Stimulated activated CD8-positive, alpha-beta memory T cell treated with anti-CD3 and anti-CD28 coated beads, Interleukin-7, amount 100 ng/mL, for 4 hours (primary cell): ENCODE measurements around the gene MYRFL.
"Not testable (repeated sequence)": the region's sequence is repeated elsewhere in the genome, so short reads cannot be mapped to it uniquely, and the experiment has no call there.

Experiments used
- DNase-seq, 2 donors: peaks; one replicate each; pipeline ENCODE4 v3.0.0-alpha.2; 2020; ENCODE audit warnings: low read depth in 2 of 2

Gene MYRFL

GRCh38 chr12:69843608-69844007 is 18.6 kb downstream of the MYRFL start:
- no peak for DNase-seq

DNA sequence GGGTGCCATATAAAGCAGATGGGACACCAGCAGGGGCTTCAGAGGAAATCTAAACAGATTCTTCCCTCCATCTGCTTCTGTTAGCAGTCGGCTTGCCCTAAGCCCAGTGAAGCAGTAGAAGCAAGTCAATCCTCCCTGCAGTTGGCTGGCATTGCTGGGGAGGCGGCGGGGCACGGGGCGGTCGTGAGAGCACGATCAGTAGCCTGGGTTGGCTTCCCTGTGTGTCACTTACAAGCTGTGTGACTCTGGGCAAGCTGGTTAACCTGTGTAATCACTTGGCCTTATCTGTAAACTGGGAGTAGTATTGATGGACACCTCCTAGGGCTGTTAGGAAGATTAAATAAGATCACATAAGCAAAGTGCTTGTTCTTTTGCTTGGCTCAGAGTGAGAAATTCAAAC is 19.4 kb downstream of the MYRFL start:
- DNase-seq: no peak

DNA sequence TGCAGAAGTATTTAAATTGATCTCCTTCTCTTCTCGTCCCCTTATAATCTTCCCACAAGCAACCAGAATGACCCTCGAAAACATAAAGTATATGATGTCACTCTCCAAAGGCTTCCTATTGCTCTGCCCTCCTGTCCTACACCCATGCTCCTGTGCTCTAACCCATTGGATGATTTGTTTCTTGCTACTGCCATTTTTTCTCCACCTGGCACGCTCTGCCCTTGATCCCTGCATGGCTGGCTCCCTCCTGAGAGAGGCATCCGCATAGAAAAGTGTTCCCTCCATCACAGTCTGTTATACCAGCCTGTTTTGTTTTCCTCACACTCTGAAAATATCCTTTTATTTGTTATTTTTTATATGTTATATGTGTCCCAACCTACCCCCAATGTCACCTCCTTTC is 19.8 kb downstream of the MYRFL start:
- no peak for DNase-seq

- DNase-seq: no peak
These were observed 21.9 kb downstream of the MYRFL start for GRCh38 chr12:69846976-69847375.

- DNase-seq: no peak
These were observed 26.9 kb downstream of the MYRFL start for GRCh38 chr12:69851976-69852375.

DNA sequence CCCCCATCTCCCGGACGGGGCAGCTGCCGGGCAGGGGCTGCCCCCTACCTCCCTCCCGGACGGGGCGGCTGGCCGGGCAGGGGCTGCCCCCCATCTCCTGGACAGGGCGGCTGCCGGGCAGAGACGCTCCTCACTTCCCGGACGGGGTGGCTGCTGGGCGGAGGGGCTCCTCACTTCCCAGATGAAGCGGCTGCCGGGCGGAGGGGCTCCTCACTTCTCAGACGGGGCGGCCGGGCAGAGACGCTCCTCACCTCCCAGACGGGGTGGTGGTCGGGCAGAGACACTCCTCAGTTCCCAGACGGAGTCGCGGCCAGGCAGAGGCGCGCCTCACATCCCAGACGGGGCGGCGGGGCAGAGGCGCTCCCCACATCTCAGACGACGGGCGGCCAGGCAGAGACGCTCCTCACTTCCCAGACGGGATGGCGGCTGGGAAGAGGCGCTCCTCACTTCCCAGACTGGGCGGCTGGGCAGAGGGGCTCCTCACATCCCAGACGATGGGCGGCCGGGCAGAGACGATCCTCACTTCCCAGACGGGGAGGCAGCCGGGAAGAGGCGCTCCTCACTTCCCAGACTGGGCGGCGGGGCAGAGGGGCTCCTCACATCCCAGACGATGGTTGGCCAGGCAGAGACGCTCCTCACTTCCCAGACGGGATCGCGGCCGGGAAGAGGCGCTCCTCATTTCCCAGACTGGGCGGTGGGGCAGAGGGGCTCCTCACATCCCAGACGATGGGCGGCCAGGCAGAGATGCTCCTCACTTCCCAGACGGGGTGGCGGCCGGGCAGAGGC is 28.3 kb downstream of the MYRFL start:
- not testable (repeated sequence) for DNase-seq

GRCh38 chr12:69866698-69867097 is 41.7 kb downstream of the MYRFL start:
- no peak for DNase-seq

GRCh38 chr12:69868695-69869094 is 43.7 kb downstream of the MYRFL start:
- no peak for DNase-seq

GRCh38 chr12:69872804-69873203 is 47.8 kb downstream of the MYRFL start:
- DNase-seq: no peak

GRCh38 chr12:69873429-69873828 is 48.4 kb downstream of the MYRFL start:
- DNase-seq: no peak

DNA sequence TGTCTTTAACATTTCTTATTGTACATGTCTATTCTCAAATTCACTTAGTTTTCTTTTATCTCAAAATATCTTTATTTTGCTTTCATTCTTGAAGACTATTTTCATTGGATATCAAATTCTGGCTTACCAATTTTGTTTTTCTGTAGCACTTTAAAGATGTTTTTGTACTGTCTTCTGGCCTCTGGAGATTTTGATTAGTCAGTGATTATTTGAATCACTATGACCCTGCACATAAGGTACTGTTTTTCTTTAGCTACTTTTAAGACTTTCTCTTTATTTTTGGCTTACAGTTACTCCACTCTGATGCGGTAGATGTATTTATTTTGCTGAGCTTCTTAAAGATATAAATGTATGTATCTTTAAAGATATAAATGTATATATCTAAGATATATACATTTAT is 49.6 kb downstream of the MYRFL start:
- no peak for DNase-seq

GRCh38 chr12:69875416-69875935 is 50.4 kb downstream of the MYRFL start:
- no peak for DNase-seq

DNA sequence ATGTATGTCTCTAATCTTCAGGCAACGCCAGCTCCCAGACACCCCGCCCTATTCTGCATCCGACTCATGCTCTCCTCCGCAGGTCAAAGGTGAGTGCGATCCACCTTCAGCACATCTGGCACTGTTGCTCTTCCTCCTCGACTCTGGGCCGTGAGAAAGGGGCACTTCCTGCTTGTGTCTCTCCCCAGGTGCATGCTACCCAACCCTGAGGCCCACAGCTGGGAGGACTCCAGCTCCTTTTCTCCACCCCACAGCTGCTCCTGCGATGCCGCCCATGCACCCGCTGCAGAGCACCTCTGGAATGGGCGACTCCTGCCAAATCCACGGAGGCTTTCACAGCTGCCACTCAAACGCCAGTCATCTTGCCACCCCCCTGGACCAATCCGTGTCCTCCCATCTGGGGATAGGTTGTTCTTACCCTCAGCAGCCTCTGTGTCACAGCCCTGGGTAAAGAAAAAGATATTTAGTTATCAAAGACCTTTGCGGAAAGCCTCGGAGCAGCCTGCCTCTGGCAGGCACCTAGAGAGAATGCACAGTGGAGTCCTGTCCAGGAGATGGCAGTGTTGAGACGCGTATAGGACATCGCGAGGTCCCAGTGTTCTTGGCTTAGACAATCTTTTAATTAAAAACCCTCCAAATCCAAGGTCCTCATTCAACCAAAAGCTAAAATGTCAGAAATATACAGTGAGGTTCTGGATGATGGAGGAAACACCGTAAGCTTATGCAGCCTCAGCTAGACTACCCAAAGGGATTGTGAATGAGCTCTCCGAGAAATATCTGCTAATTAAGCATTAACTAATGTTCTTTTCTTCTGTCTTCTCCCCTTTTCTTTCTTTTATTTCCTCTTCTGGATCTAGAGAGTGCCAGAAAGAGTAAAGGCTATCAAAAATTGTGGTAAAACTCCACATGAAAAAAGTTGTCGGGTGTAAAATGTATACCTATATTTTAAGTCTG is 54.3 kb downstream of the MYRFL start:
- DNase-seq: peak; percentile 20 to 31

DNA sequence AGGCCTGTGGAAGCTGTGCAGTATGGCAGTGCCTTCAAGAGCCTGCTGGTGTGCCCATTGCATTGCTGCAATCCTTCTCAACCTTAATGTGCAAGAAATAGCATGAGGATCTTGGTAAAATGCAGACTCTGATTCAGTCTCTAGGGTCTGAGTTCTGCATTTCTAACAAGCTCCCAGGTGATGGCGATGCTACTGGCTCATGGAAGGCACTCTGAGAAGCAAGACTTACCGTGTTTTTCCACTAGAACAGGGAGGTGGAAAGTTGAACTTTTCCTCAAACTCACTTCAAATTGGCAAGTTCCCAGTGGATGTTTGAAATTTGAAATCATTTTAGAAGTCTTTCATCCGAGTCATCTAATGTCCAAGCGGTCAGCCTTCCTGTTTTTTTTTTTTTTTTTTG is 55.5 kb downstream of the MYRFL start:
- no peak for DNase-seq

DNA sequence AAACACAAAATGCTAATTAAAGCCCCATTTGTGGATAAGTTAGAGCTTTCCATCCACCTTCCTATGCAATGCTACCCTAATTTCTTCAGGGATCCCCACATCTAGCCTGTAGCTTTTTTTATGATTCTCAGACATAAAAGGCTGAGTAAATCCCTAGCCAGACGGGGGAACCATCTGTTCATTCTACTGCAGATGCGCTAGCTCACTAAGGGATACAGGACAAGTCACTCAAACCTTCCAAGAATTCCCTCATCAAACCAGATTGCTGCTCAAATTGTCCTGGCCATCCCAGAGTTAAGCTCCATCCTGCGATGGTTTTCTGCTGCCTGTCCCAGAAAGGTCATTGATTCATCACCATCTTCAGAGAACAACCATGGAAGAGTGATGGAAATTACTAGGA is 56.7 kb downstream of the MYRFL start:
- DNase-seq: no peak

- no peak for DNase-seq
These were observed 59.4 kb downstream of the MYRFL start for GRCh38 chr12:69884386-69884785.

DNA sequence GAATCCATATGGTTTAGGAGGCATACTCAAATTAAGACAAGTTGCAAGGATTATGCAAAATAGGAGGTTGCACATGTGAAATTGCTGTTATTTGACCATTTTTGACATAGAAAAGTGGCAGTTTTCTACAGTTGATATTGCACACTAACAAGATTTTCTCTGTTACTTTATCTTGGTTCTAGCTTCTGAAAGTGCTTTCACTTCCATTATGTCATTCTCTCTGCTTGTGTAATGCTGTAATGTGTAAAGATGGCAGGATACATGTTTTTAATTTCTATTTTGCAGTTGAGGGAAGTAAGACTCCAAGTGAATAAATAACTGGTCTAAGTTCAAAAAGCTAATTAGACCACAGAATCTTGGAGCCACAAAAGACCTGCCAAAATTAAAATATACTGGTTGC is 60.6 kb downstream of the MYRFL start:
- DNase-seq: no peak

DNA sequence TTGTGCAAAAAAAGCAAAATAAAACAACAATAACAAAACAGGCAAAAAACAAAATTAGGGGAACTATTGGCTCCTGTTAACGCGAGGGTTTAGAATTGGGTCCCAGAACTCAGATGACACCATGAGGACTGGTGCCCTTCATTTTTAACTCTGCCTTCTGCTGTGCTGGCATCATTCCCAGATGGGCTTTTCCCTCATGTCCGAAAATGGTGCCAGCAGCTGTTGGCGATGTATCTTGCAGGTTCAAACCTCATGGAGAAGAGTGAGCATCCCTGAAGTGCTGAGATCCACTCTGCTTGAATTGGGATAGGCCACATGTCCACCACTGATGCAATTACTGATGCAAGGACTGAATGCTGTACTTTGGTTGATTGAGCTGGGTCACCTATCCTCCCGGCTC is 61.1 kb downstream of the MYRFL start:
- DNase-seq: no peak

- no peak for DNase-seq
These were observed 61.7 kb downstream of the MYRFL start for GRCh38 chr12:69886715-69887114.

GRCh38 chr12:69888901-69889300 is 63.9 kb downstream of the MYRFL start:
- DNase-seq: no peak

DNA sequence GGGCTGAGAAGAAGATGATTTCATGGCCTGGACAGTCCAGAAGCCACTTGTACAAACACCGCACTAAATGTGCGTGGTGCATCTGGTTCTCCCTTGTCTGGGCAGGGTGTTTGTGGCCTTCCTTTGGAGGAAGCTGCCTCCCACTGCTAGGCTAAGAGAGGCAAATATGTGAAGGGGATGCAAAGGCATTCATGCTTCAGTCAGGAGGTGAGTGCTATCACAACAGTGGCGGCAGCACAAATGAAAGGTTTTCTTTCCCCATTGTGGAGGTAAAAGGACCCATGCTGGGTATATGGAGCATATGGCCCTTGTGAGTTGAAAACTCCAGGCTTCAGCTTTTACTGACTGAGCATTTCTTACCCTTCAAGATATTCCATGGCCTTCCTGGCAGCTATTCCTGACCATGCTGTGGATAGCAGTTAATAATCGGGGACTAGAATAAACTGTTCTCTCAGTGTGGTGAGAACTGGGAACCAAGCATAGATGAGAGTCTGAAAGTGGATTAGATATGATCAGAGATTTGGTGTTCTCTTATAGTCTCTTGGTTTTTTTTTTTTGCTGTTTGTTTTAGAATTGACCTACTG is 69.9 kb downstream of the MYRFL start:
- DNase-seq: no peak

DNA sequence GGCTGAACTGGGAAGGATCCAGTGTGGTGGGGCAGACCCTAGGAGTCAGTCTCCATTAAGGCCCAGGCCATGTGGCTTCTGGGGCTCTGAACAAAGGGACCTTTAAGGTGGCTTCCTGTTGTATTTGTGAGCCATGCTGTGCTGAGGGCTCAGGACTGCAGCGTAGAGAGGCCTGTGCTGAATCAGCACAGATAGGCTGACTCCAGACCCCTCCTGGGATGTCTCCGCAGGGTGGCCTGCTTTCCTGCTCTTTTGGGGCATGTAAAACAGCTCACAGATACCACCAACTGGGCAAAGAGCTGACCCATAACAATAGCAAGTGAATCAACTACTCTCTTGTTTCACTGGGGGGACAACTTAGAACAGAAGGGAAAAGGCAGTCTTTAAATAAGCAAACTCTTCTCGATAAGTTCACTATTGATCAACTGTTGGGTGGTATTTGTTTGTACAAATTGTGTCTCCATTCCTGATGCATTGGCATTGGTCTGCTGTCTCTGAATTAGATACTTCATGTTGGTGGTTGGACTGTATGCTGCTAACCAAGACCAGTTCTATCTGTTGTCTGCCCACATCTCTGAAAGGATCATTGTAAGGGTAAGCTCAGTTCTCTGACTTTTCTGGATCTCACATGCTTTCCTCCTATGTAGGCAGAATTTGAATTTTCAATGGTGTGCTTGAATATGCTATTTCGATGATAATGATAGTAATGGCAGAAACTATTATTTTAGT is 71.8 kb downstream of the MYRFL start:
- no peak for DNase-seq
